WI38 (cell line): ENCODE results near the gene TAS1R3.

Experiments
- H3K4me3 ChIP-seq: 2 replicates; pipeline ENCODE4 v1.5.1; 2011; ENCODE audit warnings: low read depth, mild to moderate bottlenecking, control low read depth, low read length
- TF ChIP-seq, protein P1 (sequence below): IDR thresholded peaks from 2 replicates; pipeline ENCODE4 v1.5.1; 2012; ENCODE audit warnings: low read depth, mild to moderate bottlenecking, control low read depth, low read length

The TAS1R3 gene

DNA sequence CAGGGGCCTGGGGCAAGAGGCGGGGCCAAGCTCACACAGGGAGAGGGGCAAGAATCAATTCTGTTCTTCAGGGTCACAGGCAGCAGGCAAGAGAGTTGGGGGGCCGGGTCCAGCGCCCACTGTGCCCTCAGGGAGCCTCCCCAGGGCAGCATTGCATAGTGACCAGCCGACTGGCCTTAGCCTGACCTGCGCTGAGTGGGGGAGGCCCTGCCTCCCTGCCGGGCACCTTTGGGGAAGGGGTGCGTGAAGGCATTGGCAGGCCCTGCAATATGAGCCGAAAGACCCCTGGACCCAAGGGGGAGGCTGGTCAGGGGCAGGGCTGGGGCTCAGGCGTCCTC, 38.7 kb upstream of the TAS1R3 start:
- TF ChIP-seq, protein P1, sequence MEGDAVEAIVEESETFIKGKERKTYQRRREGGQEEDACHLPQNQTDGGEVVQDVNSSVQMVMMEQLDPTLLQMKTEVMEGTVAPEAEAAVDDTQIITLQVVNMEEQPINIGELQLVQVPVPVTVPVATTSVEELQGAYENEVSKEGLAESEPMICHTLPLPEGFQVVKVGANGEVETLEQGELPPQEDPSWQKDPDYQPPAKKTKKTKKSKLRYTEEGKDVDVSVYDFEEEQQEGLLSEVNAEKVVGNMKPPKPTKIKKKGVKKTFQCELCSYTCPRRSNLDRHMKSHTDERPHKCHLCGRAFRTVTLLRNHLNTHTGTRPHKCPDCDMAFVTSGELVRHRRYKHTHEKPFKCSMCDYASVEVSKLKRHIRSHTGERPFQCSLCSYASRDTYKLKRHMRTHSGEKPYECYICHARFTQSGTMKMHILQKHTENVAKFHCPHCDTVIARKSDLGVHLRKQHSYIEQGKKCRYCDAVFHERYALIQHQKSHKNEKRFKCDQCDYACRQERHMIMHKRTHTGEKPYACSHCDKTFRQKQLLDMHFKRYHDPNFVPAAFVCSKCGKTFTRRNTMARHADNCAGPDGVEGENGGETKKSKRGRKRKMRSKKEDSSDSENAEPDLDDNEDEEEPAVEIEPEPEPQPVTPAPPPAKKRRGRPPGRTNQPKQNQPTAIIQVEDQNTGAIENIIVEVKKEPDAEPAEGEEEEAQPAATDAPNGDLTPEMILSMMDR: no peak
- H3K4me3 ChIP-seq: no peak overlapping the region

DNA sequence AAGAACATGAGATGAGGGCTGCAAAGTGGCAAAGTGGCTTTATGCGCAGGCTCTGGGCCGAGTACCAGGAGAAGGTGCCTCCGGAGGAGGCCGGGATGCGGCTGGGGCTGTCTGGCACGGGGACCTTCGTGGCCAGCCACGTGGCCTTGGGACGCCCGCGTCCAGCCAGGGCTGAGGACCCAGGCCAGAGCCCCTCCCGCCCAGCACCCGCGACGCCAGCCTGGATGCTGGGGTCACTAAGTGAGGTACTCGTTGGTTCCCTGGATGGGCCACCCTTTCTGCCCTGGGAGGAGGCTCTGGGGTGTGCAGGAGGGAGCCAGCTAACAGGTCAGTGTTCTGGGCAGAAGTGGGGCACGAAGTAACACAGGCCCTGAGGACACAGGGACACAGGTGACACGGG, 38.2 kb upstream of the TAS1R3 start:
- H3K4me3 ChIP-seq: no peak overlapping the region
- TF ChIP-seq, protein P1: no peak

DNA sequence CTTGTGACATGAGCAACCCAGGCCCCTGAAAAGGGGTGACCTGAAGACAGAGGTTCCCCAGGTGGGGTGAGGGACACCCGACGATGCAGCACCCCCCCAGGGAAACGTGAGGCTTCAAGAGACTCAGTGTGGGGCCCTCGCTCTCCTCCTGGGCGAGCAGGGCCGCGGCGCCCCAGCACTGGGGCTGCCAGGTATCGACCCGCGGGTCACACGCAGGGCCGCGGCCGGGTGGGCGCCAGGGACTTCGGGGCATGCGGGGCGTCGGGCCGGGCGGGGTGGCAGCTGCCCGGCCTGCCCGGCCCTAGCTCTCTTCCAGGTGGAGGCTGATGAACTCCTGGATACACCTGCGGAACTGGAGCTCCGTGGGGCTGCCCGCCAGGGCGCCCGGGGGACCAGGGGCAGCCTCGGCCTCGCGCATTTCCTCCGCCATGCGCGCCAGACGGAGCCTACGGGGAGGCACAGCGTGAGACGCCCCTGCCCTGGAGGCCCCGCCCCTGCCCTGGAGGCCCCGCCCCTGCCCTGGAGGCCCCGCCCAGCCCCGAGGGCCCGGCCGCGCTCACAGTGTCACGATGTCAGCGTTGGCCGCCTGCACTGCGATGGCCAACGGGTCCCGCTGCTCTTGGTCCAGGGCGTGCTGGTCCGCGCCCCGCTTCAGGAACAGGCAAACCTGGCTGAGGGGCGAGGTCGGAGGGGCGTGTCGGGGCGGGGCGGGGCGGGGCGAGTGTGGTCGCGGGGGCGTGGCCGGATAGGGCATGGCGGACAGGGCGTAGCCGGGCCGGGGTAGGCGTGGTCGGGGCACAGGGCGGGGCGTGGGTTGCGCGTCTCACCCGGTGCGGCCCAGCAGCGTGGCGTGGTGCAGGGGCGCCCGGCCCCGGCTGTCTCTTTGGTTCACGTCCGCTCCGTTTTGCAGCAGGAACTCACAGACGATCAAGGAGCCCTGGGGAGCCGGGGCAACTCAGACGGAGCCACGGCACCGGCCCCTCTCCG, 37.5 kb upstream of the TAS1R3 start:
- TF ChIP-seq, protein P1: no peak
- no peak overlapping the region for H3K4me3 ChIP-seq

DNA sequence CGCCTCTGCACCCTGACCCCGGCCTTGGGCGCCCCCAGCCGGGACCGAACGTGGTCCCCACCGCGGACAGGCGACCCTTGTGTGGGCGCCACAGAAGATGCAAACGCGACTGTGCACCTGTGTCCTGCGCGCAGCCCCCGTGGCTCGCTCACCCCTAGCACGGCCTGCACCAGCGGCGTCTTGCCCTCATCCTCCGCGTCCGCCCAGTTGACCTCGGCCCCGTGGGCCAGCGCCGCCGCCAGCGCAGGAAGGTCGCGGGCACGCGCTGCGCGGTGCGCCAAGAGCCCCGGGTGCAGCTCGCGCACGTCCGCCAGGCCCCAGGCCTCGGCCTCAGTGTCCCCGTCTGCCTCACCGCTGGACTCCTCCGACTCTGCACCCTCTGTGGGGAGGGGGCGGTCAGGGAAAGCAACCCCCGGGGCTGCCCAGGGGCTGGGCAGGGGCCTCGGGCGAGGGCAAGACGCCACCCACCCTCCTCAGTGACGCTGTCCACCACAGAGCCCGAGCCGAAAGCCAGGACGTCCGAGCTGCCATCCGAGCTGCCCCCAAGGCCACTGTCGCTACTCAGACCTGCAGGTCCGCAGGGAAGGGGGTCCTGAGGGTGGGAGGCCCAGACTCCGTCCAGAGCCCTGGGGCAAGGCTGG, 36.7 kb upstream of the TAS1R3 start:
- H3K4me3 ChIP-seq: no peak overlapping the region
- TF ChIP-seq, protein P1: no peak

DNA sequence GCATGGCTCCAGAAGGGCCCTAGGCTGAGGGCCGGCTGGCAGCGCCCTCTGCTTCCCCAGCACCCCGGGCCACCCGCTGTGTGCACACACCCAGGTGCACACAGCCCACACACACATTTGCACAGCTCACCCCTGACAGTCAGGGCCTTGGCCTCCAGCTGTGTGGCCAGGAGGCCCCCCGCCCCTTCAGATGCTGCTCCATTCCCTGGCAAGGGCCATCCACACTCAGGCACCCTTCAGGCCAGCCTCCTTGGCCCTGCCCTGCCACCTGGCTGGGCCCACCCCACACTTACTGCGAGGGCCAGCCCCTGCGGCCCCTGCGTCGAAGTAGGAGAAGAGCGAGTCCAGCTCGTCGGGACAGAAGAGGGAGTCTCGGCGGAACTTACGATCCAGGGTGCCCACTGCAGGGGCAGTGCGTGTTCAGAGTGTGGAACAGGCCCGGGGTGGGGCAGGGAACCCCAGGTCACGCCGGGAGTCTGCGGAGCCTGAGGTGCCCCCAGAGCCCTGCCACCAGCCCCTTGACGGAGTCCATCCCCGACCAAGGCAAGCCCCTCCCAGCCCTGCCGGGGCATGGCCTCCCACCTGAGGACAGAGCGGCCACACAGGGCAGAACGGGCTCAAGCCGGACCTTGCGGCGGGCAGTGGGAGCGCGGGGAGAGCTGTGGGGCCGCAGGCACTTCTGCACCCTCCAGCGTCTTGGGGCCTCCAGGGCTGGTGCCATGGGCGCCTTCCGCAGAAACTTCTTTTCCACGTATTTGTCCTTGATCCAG, 35.7 kb upstream of the TAS1R3 start:
- TF ChIP-seq, protein P1: no peak
- H3K4me3 ChIP-seq: no peak overlapping the region

DNA sequence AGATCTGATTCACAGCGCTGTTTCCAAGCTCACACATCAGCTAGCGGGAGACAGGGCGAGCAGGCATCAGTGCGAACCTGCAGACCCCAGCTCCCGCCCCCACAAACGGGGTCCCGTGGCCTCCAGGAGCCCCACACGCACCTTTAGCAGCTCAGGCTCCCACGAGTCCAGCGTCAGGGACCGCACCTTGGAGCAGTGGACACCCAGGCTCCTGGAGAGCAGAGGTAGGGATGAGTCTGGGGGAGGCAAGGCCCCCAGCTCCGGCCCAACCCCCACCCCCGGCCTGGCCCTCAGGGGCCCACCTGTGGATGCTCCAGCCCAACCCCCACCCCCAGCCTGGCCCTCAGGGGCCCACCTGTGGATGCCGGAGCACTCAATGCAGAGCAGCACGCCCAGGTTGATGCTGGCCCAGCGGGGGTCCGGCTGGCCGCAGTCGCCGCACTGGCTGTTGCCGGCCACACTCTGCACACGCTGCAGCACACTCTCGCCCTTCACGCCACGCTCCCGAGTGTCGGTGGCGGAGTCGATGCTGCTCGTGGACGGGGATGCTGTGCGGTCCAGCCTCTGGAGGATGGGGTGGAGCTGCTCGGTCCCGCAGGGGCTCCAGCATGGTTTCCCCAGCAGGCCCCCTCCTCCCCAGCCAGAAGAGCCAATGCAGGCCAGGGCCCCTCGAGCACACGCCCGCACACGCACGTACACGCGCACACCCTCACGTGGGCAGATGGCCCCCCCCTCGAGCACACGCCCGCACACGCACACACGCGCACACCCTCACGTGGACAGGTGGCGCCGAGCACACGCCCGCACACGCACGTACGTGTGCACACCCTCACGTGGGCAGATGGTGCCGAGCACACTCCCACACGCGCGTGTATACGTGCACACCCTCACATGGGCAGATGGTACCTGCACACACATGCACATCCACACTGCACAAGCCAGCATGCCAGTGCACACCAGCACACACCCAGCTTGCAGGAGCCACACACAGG, 34.7 kb upstream of the TAS1R3 start:
- H3K4me3 ChIP-seq: no peak overlapping the region
- TF ChIP-seq, protein P1: no peak
